Measurements from ENCODE around the gene USP7. TPM values are rescaled to one million over a fixed set of nuclear protein-coding genes. Genes with fewer than 3 reads are reported as not detected.

USP7 gene
- total RNA-seq, 4 donors from 2014 or later, result 57.9 to 93.6 (median 85.5) TPM

- Histone ChIP-seq H3K27me3 (no peaks in the 10 kb centered on the region), H3K4me3 (replicated peaks in 1 of 3) (no peak overlapping the region), H3K9me3 (no peaks in the 10 kb centered on the region), H3K4me1 (peaks cover 3% of the 10 kb centered on the region in 2 donors), H3K27ac (no peak overlapping the region), H3K36me3 (no peaks in the 10 kb centered on the region)
- intact Hi-C loops (cut with DNase I), result loop anchor here (10.0 kb wide), 1 partner anchor 82 kb away; the partner anchor contains the start of gene LITAFD
- DNase-seq, result no peak
- no peak for TF ChIP-seq CTCF (IDR thresholded peaks at IDR 0.05)
- no peak for TF ChIP-seq POLR2A (IDR thresholded peaks at IDR 0.05)
- WGBS, 2 donors, result 58 to 63% methylated on average over 8 of the region's 8 CpGs
Observed at GRCh38 chr16:8967132-8967821, 3.6 kb upstream of the USP7 start.

GRCh38 chr16:8966817-8967131 is 3.1 kb upstream of the USP7 start:
- intact Hi-C loops (cut with DNase I), result loop anchor here (10.0 kb wide), 1 partner anchor 82 kb away; the partner anchor contains the start of gene LITAFD
- WGBS, 2 donors, result 80 to 92% methylated on average over 3 of the region's 3 CpGs
- no peaks in the 10 kb centered on the region for H3K27me3 ChIP-seq
- peaks cover 7 to 8% of the 10 kb centered on the region in 2 donors for H3K4me1 ChIP-seq
- H3K36me3 ChIP-seq, result no peaks in the 10 kb centered on the region
- TF ChIP-seq POLR2A (IDR thresholded peaks at IDR 0.05), result no peak
- no peak for TF ChIP-seq CTCF (IDR thresholded peaks at IDR 0.05)
- H3K9me3 ChIP-seq, result no peaks in the 10 kb centered on the region
- no peak overlapping the region for H3K4me3 ChIP-seq (replicated peaks in 1 of 3)
- no peak overlapping the region for H3K27ac ChIP-seq
- DNase-seq, result no peak

- no peak for DNase-seq
- 52 to 54% methylated on average over 6 of the region's 6 CpGs for WGBS, 2 donors
- intact Hi-C loops (cut with DNase I), result loop anchor here (10.0 kb wide), 1 partner anchor 80 kb away; the partner anchor contains the start of gene LITAFD
Observed at GRCh38 chr16:8964462-8964861, 756 bp upstream of the USP7 start.

GRCh38 chr16:8963010-8963820 is 491 bp downstream of the USP7 start:
- TF ChIP-seq CTCF (IDR thresholded peaks at IDR 0.05) (no peak), POLR2A (IDR thresholded peaks at IDR 0.05) (no peak)
- Histone ChIP-seq H3K9me3 (no peaks in the 10 kb centered on the region), H3K27me3 (no peaks in the 10 kb centered on the region), H3K36me3 (no peaks in the 10 kb centered on the region), H3K4me1 (peaks cover 40 to 43% of the 10 kb centered on the region in 2 donors), H3K27ac (peak overlapping the region in 1 of 3 donors; percentile 21), H3K4me3 (replicated peaks in 1 of 3) (peak overlapping the region; percentile 17 to 77 (median 57))
- 0% methylated on average over 4 of the region's 146 CpGs; no CpG with 5 or more reads in 1 of the 2 donors for WGBS, 2 donors
- intact Hi-C loops (cut with DNase I), result loop anchor here (10.0 kb wide), 1 partner anchor 78 kb away; the partner anchor contains the start of gene LITAFD
- no peak for DNase-seq

More at GRCh38 chr16:8964462-8964861, 756 bp upstream of the USP7 start:
- TF ChIP-seq CTCF (IDR thresholded peaks at IDR 0.05) (no peak), POLR2A (IDR thresholded peaks at IDR 0.05) (no peak)
- no peaks in the 10 kb centered on the region for H3K27me3 ChIP-seq
- peak overlapping the region in 2 of 3 donors; percentile 26 to 38 for H3K4me3 ChIP-seq (replicated peaks in 1 of 3)
- H3K4me1 ChIP-seq, result peaks cover 30 to 31% of the 10 kb centered on the region in 2 donors
- no peaks in the 10 kb centered on the region for H3K36me3 ChIP-seq
- no peaks in the 10 kb centered on the region for H3K9me3 ChIP-seq
- peak overlapping the region in 2 of 3 donors; percentile 11 to 79 for H3K27ac ChIP-seq
